Measurements from ENCODE around the gene DNAH7.

Gene DNAH7

GRCh38 chr2:196000551-196000950 lies 68.1 kb downstream of the DNAH7 start:
- H3K27me3 ChIP-seq (ENCODE audit: control insufficient read depth, insufficient read depth, low read length), result no peaks in the 10 kb centered on the region
- H3K36me3 ChIP-seq (ENCODE audit: control insufficient read depth, insufficient read depth, low read length), result no peaks in the 10 kb centered on the region
- no peaks in the 10 kb centered on the region for H3K9me3 ChIP-seq (ENCODE audit: control insufficient read depth, low read length)
- no peak overlapping the region for H3K9ac ChIP-seq (ENCODE audit: low read length)
- H3K4me3 ChIP-seq (ENCODE audit: low read length), result no peak overlapping the region
- H3K4me1 ChIP-seq (ENCODE audit: control insufficient read depth, insufficient read depth, low read length), result no peaks in the 10 kb centered on the region

GRCh38 chr2:195998070-195998469 lies 70.6 kb downstream of the DNAH7 start:
- H3K27me3 ChIP-seq (ENCODE audit: control insufficient read depth, insufficient read depth, low read length), result no peaks in the 10 kb centered on the region
- H3K36me3 ChIP-seq (ENCODE audit: control insufficient read depth, insufficient read depth, low read length), result no peaks in the 10 kb centered on the region
- H3K9ac ChIP-seq (ENCODE audit: low read length), result no peak overlapping the region
- no peaks in the 10 kb centered on the region for H3K4me1 ChIP-seq (ENCODE audit: control insufficient read depth, insufficient read depth, low read length)
- H3K9me3 ChIP-seq (ENCODE audit: control insufficient read depth, low read length), result no peaks in the 10 kb centered on the region
- H3K4me3 ChIP-seq (ENCODE audit: low read length), result no peak overlapping the region

- H3K9me3 ChIP-seq (ENCODE audit: control insufficient read depth, low read length), result no peaks in the 10 kb centered on the region
- H3K4me3 ChIP-seq (ENCODE audit: low read length), result no peak overlapping the region
- no peaks in the 10 kb centered on the region for H3K27me3 ChIP-seq (ENCODE audit: control insufficient read depth, insufficient read depth, low read length)
- H3K4me1 ChIP-seq (ENCODE audit: control insufficient read depth, insufficient read depth, low read length), result no peaks in the 10 kb centered on the region
- no peaks in the 10 kb centered on the region for H3K36me3 ChIP-seq (ENCODE audit: control insufficient read depth, insufficient read depth, low read length)
- no peak overlapping the region for H3K9ac ChIP-seq (ENCODE audit: low read length)
These were observed 73.1 kb downstream of the DNAH7 start for GRCh38 chr2:195995499-195995898.

GRCh38 chr2:195993623-195994022 lies 75.0 kb downstream of the DNAH7 start:
- Histone ChIP-seq H3K4me1 (ENCODE audit: control insufficient read depth, insufficient read depth, low read length) (no peaks in the 10 kb centered on the region), H3K36me3 (ENCODE audit: control insufficient read depth, insufficient read depth, low read length) (no peaks in the 10 kb centered on the region), H3K9ac (ENCODE audit: low read length) (no peak overlapping the region), H3K4me3 (ENCODE audit: low read length) (no peak overlapping the region), H3K9me3 (ENCODE audit: control insufficient read depth, low read length) (no peaks in the 10 kb centered on the region), H3K27me3 (ENCODE audit: control insufficient read depth, insufficient read depth, low read length) (no peaks in the 10 kb centered on the region)

- no peak overlapping the region for H3K4me3 ChIP-seq (ENCODE audit: low read length)
- H3K27me3 ChIP-seq (ENCODE audit: control insufficient read depth, insufficient read depth, low read length), result no peaks in the 10 kb centered on the region
- H3K36me3 ChIP-seq (ENCODE audit: control insufficient read depth, insufficient read depth, low read length), result no peaks in the 10 kb centered on the region
- H3K4me1 ChIP-seq (ENCODE audit: control insufficient read depth, insufficient read depth, low read length), result no peaks in the 10 kb centered on the region
- H3K9ac ChIP-seq (ENCODE audit: low read length), result no peak overlapping the region
- H3K9me3 ChIP-seq (ENCODE audit: control insufficient read depth, low read length), result no peaks in the 10 kb centered on the region
These were observed 82.9 kb downstream of the DNAH7 start for GRCh38 chr2:195985741-195986140.

- no peaks in the 10 kb centered on the region for H3K9me3 ChIP-seq (ENCODE audit: control insufficient read depth, low read length)
- no peaks in the 10 kb centered on the region for H3K36me3 ChIP-seq (ENCODE audit: control insufficient read depth, insufficient read depth, low read length)
- no peak overlapping the region for H3K9ac ChIP-seq (ENCODE audit: low read length)
- H3K27me3 ChIP-seq (ENCODE audit: control insufficient read depth, insufficient read depth, low read length), result no peaks in the 10 kb centered on the region
- H3K4me3 ChIP-seq (ENCODE audit: low read length), result no peak overlapping the region
- no peaks in the 10 kb centered on the region for H3K4me1 ChIP-seq (ENCODE audit: control insufficient read depth, insufficient read depth, low read length)
These were observed 83.5 kb downstream of the DNAH7 start for GRCh38 chr2:195984923-195985726.

- H3K9ac ChIP-seq (ENCODE audit: low read length), result no peak overlapping the region
- no peaks in the 10 kb centered on the region for H3K9me3 ChIP-seq (ENCODE audit: control insufficient read depth, low read length)
- H3K4me3 ChIP-seq (ENCODE audit: low read length), result no peak overlapping the region
- no peaks in the 10 kb centered on the region for H3K36me3 ChIP-seq (ENCODE audit: control insufficient read depth, insufficient read depth, low read length)
- no peaks in the 10 kb centered on the region for H3K4me1 ChIP-seq (ENCODE audit: control insufficient read depth, insufficient read depth, low read length)
- no peaks in the 10 kb centered on the region for H3K27me3 ChIP-seq (ENCODE audit: control insufficient read depth, insufficient read depth, low read length)
These were observed 101.3 kb downstream of the DNAH7 start for GRCh38 chr2:195967336-195967735.

GRCh38 chr2:195961873-195962272 lies 106.8 kb downstream of the DNAH7 start:
- Histone ChIP-seq H3K27me3 (ENCODE audit: control insufficient read depth, insufficient read depth, low read length) (no peaks in the 10 kb centered on the region), H3K36me3 (ENCODE audit: control insufficient read depth, insufficient read depth, low read length) (no peaks in the 10 kb centered on the region), H3K9me3 (ENCODE audit: control insufficient read depth, low read length) (no peaks in the 10 kb centered on the region), H3K4me1 (ENCODE audit: control insufficient read depth, insufficient read depth, low read length) (no peaks in the 10 kb centered on the region), H3K9ac (ENCODE audit: low read length) (no peak overlapping the region), H3K4me3 (ENCODE audit: low read length) (no peak overlapping the region)

GRCh38 chr2:195959341-195959740 lies 109.3 kb downstream of the DNAH7 start:
- no peaks in the 10 kb centered on the region for H3K36me3 ChIP-seq (ENCODE audit: control insufficient read depth, insufficient read depth, low read length)
- H3K9ac ChIP-seq (ENCODE audit: low read length), result no peak overlapping the region
- H3K4me3 ChIP-seq (ENCODE audit: low read length), result no peak overlapping the region
- no peaks in the 10 kb centered on the region for H3K4me1 ChIP-seq (ENCODE audit: control insufficient read depth, insufficient read depth, low read length)
- H3K9me3 ChIP-seq (ENCODE audit: control insufficient read depth, low read length), result no peaks in the 10 kb centered on the region
- no peaks in the 10 kb centered on the region for H3K27me3 ChIP-seq (ENCODE audit: control insufficient read depth, insufficient read depth, low read length)

GRCh38 chr2:195956725-195957124 lies 111.9 kb downstream of the DNAH7 start:
- H3K4me1 ChIP-seq (ENCODE audit: control insufficient read depth, insufficient read depth, low read length), result no peaks in the 10 kb centered on the region
- no peaks in the 10 kb centered on the region for H3K9me3 ChIP-seq (ENCODE audit: control insufficient read depth, low read length)
- no peak overlapping the region for H3K9ac ChIP-seq (ENCODE audit: low read length)
- H3K36me3 ChIP-seq (ENCODE audit: control insufficient read depth, insufficient read depth, low read length), result no peaks in the 10 kb centered on the region
- H3K4me3 ChIP-seq (ENCODE audit: low read length), result no peak overlapping the region
- no peaks in the 10 kb centered on the region for H3K27me3 ChIP-seq (ENCODE audit: control insufficient read depth, insufficient read depth, low read length)

GRCh38 chr2:195945056-195945455 lies 123.6 kb downstream of the DNAH7 start:
- no peaks in the 10 kb centered on the region for H3K27me3 ChIP-seq (ENCODE audit: control insufficient read depth, insufficient read depth, low read length)

GRCh38 chr2:195937176-195937575 lies 131.5 kb downstream of the DNAH7 start:
- Histone ChIP-seq H3K4me1 (ENCODE audit: control insufficient read depth, insufficient read depth, low read length) (no peaks in the 10 kb centered on the region), H3K9ac (ENCODE audit: low read length) (no peak overlapping the region), H3K9me3 (ENCODE audit: control insufficient read depth, low read length) (no peaks in the 10 kb centered on the region), H3K36me3 (ENCODE audit: control insufficient read depth, insufficient read depth, low read length) (no peaks in the 10 kb centered on the region), H3K4me3 (ENCODE audit: low read length) (no peak overlapping the region), H3K27me3 (ENCODE audit: control insufficient read depth, insufficient read depth, low read length) (no peaks in the 10 kb centered on the region)

More at GRCh38 chr2:195945056-195945455, 123.6 kb downstream of the DNAH7 start:
- Histone ChIP-seq H3K4me3 (ENCODE audit: low read length) (no peak overlapping the region), H3K9me3 (ENCODE audit: control insufficient read depth, low read length) (no peaks in the 10 kb centered on the region), H3K9ac (ENCODE audit: low read length) (no peak overlapping the region), H3K36me3 (ENCODE audit: control insufficient read depth, insufficient read depth, low read length) (no peaks in the 10 kb centered on the region), H3K4me1 (ENCODE audit: control insufficient read depth, insufficient read depth, low read length) (no peaks in the 10 kb centered on the region)

- Histone ChIP-seq H3K9ac (ENCODE audit: low read length) (no peak overlapping the region), H3K4me1 (ENCODE audit: control insufficient read depth, insufficient read depth, low read length) (no peaks in the 10 kb centered on the region), H3K36me3 (ENCODE audit: control insufficient read depth, insufficient read depth, low read length) (no peaks in the 10 kb centered on the region), H3K27me3 (ENCODE audit: control insufficient read depth, insufficient read depth, low read length) (no peaks in the 10 kb centered on the region), H3K9me3 (ENCODE audit: control insufficient read depth, low read length) (no peaks in the 10 kb centered on the region), H3K4me3 (ENCODE audit: low read length) (no peak overlapping the region)
These were observed 134.2 kb downstream of the DNAH7 start for GRCh38 chr2:195934484-195934883.
